ENCODE measurements around the gene TNFRSF19.

GRCh38 chr13:23628250-23628649, 58.0 kb downstream of the TNFRSF19 start:
- TF ChIP-seq, protein P1, sequence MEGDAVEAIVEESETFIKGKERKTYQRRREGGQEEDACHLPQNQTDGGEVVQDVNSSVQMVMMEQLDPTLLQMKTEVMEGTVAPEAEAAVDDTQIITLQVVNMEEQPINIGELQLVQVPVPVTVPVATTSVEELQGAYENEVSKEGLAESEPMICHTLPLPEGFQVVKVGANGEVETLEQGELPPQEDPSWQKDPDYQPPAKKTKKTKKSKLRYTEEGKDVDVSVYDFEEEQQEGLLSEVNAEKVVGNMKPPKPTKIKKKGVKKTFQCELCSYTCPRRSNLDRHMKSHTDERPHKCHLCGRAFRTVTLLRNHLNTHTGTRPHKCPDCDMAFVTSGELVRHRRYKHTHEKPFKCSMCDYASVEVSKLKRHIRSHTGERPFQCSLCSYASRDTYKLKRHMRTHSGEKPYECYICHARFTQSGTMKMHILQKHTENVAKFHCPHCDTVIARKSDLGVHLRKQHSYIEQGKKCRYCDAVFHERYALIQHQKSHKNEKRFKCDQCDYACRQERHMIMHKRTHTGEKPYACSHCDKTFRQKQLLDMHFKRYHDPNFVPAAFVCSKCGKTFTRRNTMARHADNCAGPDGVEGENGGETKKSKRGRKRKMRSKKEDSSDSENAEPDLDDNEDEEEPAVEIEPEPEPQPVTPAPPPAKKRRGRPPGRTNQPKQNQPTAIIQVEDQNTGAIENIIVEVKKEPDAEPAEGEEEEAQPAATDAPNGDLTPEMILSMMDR (IDR thresholded peaks at IDR 0.05) = no peak
- no peak for TF ChIP-seq POLR2A (IDR thresholded peaks at IDR 0.05)

All from uterus (tissue), 2 donors.